CD14-positive monocyte (primary cell): ENCODE data around the gene VEGFC. TPM values are rescaled to one million over a fixed set of nuclear protein-coding genes. Genes with fewer than 3 reads are reported as not detected.

ENCODE experiments used
- DNase-seq, 3 donors: peaks; one replicate each; pipeline ENCODE4 v3.0.0-alpha.2; 2011 to 2022
- H2AFZ ChIP-seq: 2 replicates; pipeline ENCODE4 v1.6.0; 2012; ENCODE audit warnings: mild to moderate bottlenecking, low read depth, low read length, inconsistent platforms; ENCODE audit not compliant: insufficient read depth, poor library complexity, severe bottlenecking
- H3K27ac ChIP-seq, 2 donors: 1 replicate in 1 of 2; 2 replicates in 1 of 2; pipeline ENCODE4 v1.5.1; 2012 to 2013; ENCODE audit warnings: low read length in 2 of 2, control low read depth in 1 of 2, inconsistent platforms in 1 of 2, low read depth in 1 of 2, mild to moderate bottlenecking in 1 of 2
- H3K27me3 ChIP-seq, 2 donors: one replicate each; pipeline versions ENCODE4 v1.6.0 to v1.6.1; 2011 to 2013; ENCODE audit warnings: low read length in 2 of 2; ENCODE audit not compliant: control insufficient read depth in 2 of 2, insufficient read depth in 2 of 2
- H3K36me3 ChIP-seq, 2 donors: replicated peaks in 1 of 2; 1 replicate in 1 of 2; 2 replicates in 1 of 2; pipeline versions ENCODE4 v1.5.1 to v1.6.1; 2012 to 2013; ENCODE audit warnings: low read length in 2 of 2, control low read depth in 1 of 2, inconsistent platforms in 1 of 2, mild to moderate bottlenecking in 1 of 2; ENCODE audit not compliant: insufficient read depth in 2 of 2, control insufficient read depth in 1 of 2
- H3K4me1 ChIP-seq, 2 donors: 1 replicate in 1 of 2; 2 replicates in 1 of 2; pipeline versions ENCODE4 v1.5.1 to v1.6.1; 2012 to 2013; ENCODE audit warnings: low read length in 2 of 2, control low read depth in 1 of 2, inconsistent platforms in 1 of 2, mild to moderate bottlenecking in 1 of 2, moderate library complexity in 1 of 2; ENCODE audit not compliant: insufficient read depth in 2 of 2, control insufficient read depth in 1 of 2
- H3K4me2 ChIP-seq: replicated peaks from 2 replicates; pipeline ENCODE3; 2012; ENCODE audit warnings: low read length, moderate library complexity, mild to moderate bottlenecking; ENCODE audit not compliant: poor library complexity, severe bottlenecking; ENCODE audit errors: extremely low read depth
- H3K4me3 ChIP-seq, 3 experiments: fragments of 200-600 bp in 1 of 3; sonication (generic) in 1 of 3; replicated peaks in 1 of 3; 1 replicate in 2 of 3; 2 replicates in 1 of 3; pipeline ENCODE4 v1.5.1; 2011 to 2013; ENCODE audit warnings: low read length in 3 of 3, mild to moderate bottlenecking in 3 of 3, control low read depth in 2 of 3, low read depth in 2 of 3, inconsistent platforms in 1 of 3, moderate library complexity in 1 of 3
- H3K79me2 ChIP-seq: 2 replicates; pipeline ENCODE4 v1.6.0; 2012; ENCODE audit warnings: mild to moderate bottlenecking, control low read depth, inconsistent platforms, low read length, moderate library complexity; ENCODE audit not compliant: insufficient read depth
- H3K9ac ChIP-seq: 2 replicates; pipeline ENCODE4 v1.6.0; 2017; ENCODE audit warnings: low read length, mild to moderate bottlenecking; ENCODE audit not compliant: insufficient read depth, poor library complexity, severe bottlenecking
- H3K9me3 ChIP-seq, 2 donors: replicated peaks in 1 of 2; 1 replicate in 1 of 2; 2 replicates in 1 of 2; pipeline versions ENCODE4 v1.5.1 to v1.6.1; 2012 to 2013; ENCODE audit warnings: low read length in 2 of 2, control low read depth in 1 of 2; ENCODE audit not compliant: control insufficient read depth in 1 of 2, insufficient read depth in 1 of 2
- H4K20me1 ChIP-seq: 2 replicates; pipeline ENCODE4 v1.6.0; 2012; ENCODE audit warnings: mild to moderate bottlenecking, low read length, control low read depth, moderate library complexity; ENCODE audit not compliant: insufficient read depth
- H3K27ac Mint-ChIP-seq, 7 donors: one replicate each; pipeline ENCODE4 v1.8.0; 2020; ENCODE audit warnings: mild to moderate bottlenecking in 7 of 7, mixed read lengths in 7 of 7, moderate library complexity in 6 of 7, inconsistent platforms in 2 of 7
- H3K27me3 Mint-ChIP-seq, 3 donors: one replicate each; pipeline ENCODE4 v1.8.0; 2021 to 2022; ENCODE audit warnings: low read depth in 3 of 3, mild to moderate bottlenecking in 3 of 3, mixed read lengths in 3 of 3, moderate library complexity in 3 of 3, inconsistent platforms in 1 of 3
- H3K36me3 Mint-ChIP-seq, 2 donors: one replicate each; pipeline ENCODE4 v1.8.0; 2020; ENCODE audit warnings: mixed read lengths in 2 of 2, inconsistent platforms in 1 of 2, mild to moderate bottlenecking in 1 of 2
- H3K4me1 Mint-ChIP-seq: one replicate; pipeline ENCODE4 v1.8.0; 2020; ENCODE audit warnings: mild to moderate bottlenecking, mixed read lengths
- H3K4me3 Mint-ChIP-seq, 2 donors: one replicate each; pipeline ENCODE4 v1.8.0; 2020; ENCODE audit warnings: mild to moderate bottlenecking in 2 of 2, mixed read lengths in 2 of 2, moderate library complexity in 1 of 2
- H3K9me3 Mint-ChIP-seq, 7 donors: one replicate each; pipeline ENCODE4 v1.8.0; 2020 to 2022; ENCODE audit warnings: mixed read lengths in 7 of 7, mild to moderate bottlenecking in 6 of 7, moderate library complexity in 6 of 7, inconsistent platforms in 2 of 7
- WGBS: methylation state at CpG from one replicate; pipeline ENCODE4 v1.1.5; 2013; ENCODE audit warnings: missing lambda C conversion rate; ENCODE audit not compliant: insufficient coverage; 5-methylcytosine and 5-hydroxymethylcytosine counted together
- intact Hi-C, 2 donors: fragments of 100-400 bp; cut with micrococcal nuclease; formaldehyde crosslinking; loops; one replicate each; pipeline versions ENCODE4 v1.15.0 to v1.15.1; 2023
- polyA plus RNA-seq, 3 donors: library from polyadenylated mRNA; depleted of rRNA in 1 of 3; unstranded in 2 of 3; stranded (reverse) in 1 of 3; fragments of 300-500 nt in 2 of 3; fragments of >200 nt in 1 of 3; fragmentation: Illumina TruSeq in 2 of 3; gene quantifications; 1 replicate in 2 of 3; 2 replicates in 1 of 3; pipeline ENCODE4 v1.2.3, GENCODE V29; 2012 to 2021
- TF ChIP-seq, protein P1 (sequence below): fragments of 200-600 bp; IDR thresholded peaks from one replicate; pipeline ENCODE4 v1.8.0; 2022; ENCODE audit warnings: antibody characterized with exemption, mild to moderate bottlenecking

VEGFC gene
- polyA plus RNA-seq, 3 donors: not detected

DNA sequence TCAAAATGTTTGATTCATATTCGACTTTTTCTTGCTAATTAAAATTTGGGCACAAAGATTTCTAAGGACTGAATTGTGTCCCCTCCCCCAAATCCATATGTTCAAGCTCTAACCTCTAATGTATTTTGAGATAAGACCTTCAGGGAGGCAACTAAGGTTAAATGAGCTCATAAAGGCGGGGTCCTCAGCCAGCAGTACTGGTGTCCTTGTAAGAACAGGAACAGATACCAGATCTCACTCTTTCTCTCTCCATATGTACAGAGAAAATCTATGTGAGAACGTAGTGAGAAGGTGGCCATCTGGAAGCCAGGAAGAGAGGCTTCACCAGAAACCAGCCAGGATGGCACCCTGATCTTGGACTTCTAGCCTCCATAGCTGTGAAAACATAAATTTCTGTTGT, 116.9 kb downstream of the VEGFC start:
- H4K20me1 ChIP-seq: no peaks in the 10 kb centered on the region
- no peak overlapping the region for H3K4me3 Mint-ChIP-seq
- no peak overlapping the region for H3K4me3 ChIP-seq
- no peak overlapping the region for H3K9ac ChIP-seq
- no peaks in the 10 kb centered on the region for H3K27me3 Mint-ChIP-seq
- H3K9me3 Mint-ChIP-seq: peaks cover 0 to 5% (median 4%) of the 10 kb centered on the region in 7 donors
- H3K36me3 ChIP-seq: no peaks in the 10 kb centered on the region
- H3K4me1 ChIP-seq: no peaks in the 10 kb centered on the region
- H3K27me3 ChIP-seq: no peaks in the 10 kb centered on the region
- no peak overlapping the region for H3K4me2 ChIP-seq
- no peak for DNase-seq
- intact Hi-C loops: no loop called here
- H3K27ac ChIP-seq: no peak overlapping the region
- TF ChIP-seq, protein P1, sequence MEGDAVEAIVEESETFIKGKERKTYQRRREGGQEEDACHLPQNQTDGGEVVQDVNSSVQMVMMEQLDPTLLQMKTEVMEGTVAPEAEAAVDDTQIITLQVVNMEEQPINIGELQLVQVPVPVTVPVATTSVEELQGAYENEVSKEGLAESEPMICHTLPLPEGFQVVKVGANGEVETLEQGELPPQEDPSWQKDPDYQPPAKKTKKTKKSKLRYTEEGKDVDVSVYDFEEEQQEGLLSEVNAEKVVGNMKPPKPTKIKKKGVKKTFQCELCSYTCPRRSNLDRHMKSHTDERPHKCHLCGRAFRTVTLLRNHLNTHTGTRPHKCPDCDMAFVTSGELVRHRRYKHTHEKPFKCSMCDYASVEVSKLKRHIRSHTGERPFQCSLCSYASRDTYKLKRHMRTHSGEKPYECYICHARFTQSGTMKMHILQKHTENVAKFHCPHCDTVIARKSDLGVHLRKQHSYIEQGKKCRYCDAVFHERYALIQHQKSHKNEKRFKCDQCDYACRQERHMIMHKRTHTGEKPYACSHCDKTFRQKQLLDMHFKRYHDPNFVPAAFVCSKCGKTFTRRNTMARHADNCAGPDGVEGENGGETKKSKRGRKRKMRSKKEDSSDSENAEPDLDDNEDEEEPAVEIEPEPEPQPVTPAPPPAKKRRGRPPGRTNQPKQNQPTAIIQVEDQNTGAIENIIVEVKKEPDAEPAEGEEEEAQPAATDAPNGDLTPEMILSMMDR: no peak
- no peak overlapping the region for H3K27ac Mint-ChIP-seq
- H3K4me1 Mint-ChIP-seq: no peaks in the 10 kb centered on the region
- H3K79me2 ChIP-seq: no peaks in the 10 kb centered on the region
- H2AFZ ChIP-seq: no peak overlapping the region
- H3K9me3 ChIP-seq: no peaks in the 10 kb centered on the region
- WGBS: no CpG with 5 or more reads among the region's 3 CpGs
- H3K36me3 Mint-ChIP-seq: no peaks in the 10 kb centered on the region

DNA sequence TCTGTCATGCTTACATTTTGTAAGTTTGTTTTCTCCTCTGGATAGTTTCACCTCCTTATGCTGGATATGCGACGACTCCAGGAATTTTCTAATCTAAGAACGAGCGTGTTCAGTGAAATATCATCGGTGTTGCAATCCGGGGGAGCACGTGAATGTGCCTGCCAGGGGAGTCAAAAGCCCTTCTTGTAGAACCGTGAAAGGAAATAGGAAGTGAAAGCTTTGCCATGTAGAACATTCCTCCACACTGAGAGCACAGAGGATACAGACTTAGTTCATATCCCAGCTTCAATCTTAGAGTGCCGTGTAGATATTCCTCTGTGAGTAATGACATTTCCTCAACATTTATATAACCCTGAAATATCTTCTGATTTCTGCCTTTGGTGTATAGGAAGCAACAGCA, 121.2 kb downstream of the VEGFC start:
- H4K20me1 ChIP-seq: no peaks in the 10 kb centered on the region
- no peaks in the 10 kb centered on the region for H3K36me3 Mint-ChIP-seq
- TF ChIP-seq, protein P1: no peak

More for the DNA sequence above, 121.2 kb downstream of the VEGFC start:
- Histone ChIP-seq H2AFZ (no peak overlapping the region), H3K79me2 (no peaks in the 10 kb centered on the region), H3K27me3 (no peaks in the 10 kb centered on the region), H3K9me3 (no peaks in the 10 kb centered on the region), H3K27ac (no peak overlapping the region), H3K4me2 (no peak overlapping the region), H3K4me3 (no peak overlapping the region), H3K4me1 (no peaks in the 10 kb centered on the region), H3K36me3 (no peaks in the 10 kb centered on the region), H3K9ac (no peak overlapping the region)
- intact Hi-C loops: no loop called here
- Mint-ChIP-seq H3K27me3 (no peaks in the 10 kb centered on the region), H3K4me1 (no peaks in the 10 kb centered on the region), H3K27ac (no peak overlapping the region), H3K4me3 (no peak overlapping the region), H3K9me3 (peaks cover 0 to 8% (median under 1%) of the 10 kb centered on the region in 7 donors)
- no CpG with 5 or more reads among the region's 9 CpGs for WGBS
- DNase-seq: no peak
